ENCODE measurements around the gene FBXO45. TPM values are rescaled to one million over a fixed set of nuclear protein-coding genes. Genes with fewer than 3 reads are reported as not detected.

Gene FBXO45
- total and polyA plus RNA-seq, 9 of the 15 experiments (the other 6 are each of a cell fraction or from before 2014, with no cell fraction given) = 15.2 to 52.8 (median 37.0) TPM

DNA sequence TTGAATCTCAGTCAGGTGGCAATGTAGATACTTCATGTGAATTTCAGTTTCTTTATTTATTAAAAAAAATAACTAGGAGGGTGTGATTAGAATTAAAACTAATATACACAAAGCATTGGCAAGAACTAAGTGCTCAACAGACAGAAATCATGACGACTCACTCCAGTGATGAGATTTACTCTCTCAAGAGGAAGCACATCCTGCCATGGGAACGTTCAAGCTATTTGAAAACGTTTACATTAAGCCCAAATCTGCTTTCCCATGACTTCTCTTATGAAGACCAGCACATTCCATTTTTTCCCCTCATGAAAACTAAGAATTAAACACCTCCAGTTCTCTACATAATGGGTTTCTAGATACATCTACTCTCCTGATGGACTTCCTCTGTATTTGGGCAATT, 8.6 kb upstream of the FBXO45 start:
- Histone ChIP-seq H3K4me2 (ENCODE audit: insufficient read depth, low read length) (no peak overlapping the region), H3K9ac (ENCODE audit: insufficient read depth in 1 of 2, low read depth in 2 of 2, low read length in 2 of 2) (no peak overlapping the region), H3K79me2 (ENCODE audit: control insufficient read depth, insufficient read depth, low read length) (peaks cover 10% of the 10 kb centered on the region; the same call in 2 of the 3 replicates), H3K9me1 (ENCODE audit: control insufficient read depth, insufficient read depth, low read length) (no peaks in the 10 kb centered on the region), H3K4me3 (no peak overlapping the region), H2AFZ (ENCODE audit: low read depth, low read length) (no peak overlapping the region), H3K36me3 (ENCODE audit: control insufficient read depth, insufficient read depth, low read length) (peaks cover 24% of the 10 kb centered on the region), H3K27me3 (ENCODE audit: control insufficient read depth in 2 of 2, insufficient read depth in 2 of 2, low read length in 2 of 2) (no peaks in the 10 kb centered on the region), H3K9me3 (replicated peaks; ENCODE audit: control insufficient read depth, insufficient read depth, low read depth, low read length) (no peaks in the 10 kb centered on the region), H3K27ac (ENCODE audit: extremely low read depth, low read depth, low read length) (no peak overlapping the region), H3K4me1 (replicated peaks in 1 of 2; ENCODE audit: control insufficient read depth in 2 of 2, insufficient read depth in 2 of 2, low read length in 2 of 2) (peaks cover 4 to 12% of the 10 kb centered on the region in 2 experiments; a peak in 4 of 5 replicates), H4K20me1 (replicated peaks; ENCODE audit: control insufficient read depth, insufficient read depth, low read length) (no peaks in the 10 kb centered on the region)
- TF ChIP-seq ERF (CRISPR knock-in tag; IDR thresholded peaks at IDR 0.05) (no peak), ZNF76 (CRISPR knock-in tag; IDR thresholded peaks at IDR 0.05; ENCODE audit: borderline replicate concordance) (no peak), CREBBP (IDR thresholded peaks at IDR 0.05; ENCODE audit: low read depth, low read length) (no peak), PTBP1 (IDR thresholded peaks at IDR 0.05; ENCODE audit: low read depth, low read length) (no peak), POLR3A (IDR thresholded peaks at IDR 0.05; ENCODE audit: borderline replicate concordance, extremely low read depth, insufficient read depth, insufficient read length) (no peak)
- TF ChIP-seq, protein P1, sequence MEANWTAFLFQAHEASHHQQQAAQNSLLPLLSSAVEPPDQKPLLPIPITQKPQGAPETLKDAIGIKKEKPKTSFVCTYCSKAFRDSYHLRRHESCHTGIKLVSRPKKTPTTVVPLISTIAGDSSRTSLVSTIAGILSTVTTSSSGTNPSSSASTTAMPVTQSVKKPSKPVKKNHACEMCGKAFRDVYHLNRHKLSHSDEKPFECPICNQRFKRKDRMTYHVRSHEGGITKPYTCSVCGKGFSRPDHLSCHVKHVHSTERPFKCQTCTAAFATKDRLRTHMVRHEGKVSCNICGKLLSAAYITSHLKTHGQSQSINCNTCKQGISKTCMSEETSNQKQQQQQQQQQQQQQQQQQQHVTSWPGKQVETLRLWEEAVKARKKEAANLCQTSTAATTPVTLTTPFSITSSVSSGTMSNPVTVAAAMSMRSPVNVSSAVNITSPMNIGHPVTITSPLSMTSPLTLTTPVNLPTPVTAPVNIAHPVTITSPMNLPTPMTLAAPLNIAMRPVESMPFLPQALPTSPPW (CRISPR knock-in tag; IDR thresholded peaks at IDR 0.05) = no peak
- no peak for FAIRE-seq
- WGBS (ENCODE audit: insufficient coverage, low coverage, missing lambda C conversion rate) = 22% methylated on average over 3 of the region's 3 CpGs
- ATAC-seq = no peak
- no TSS peak for BruUV-seq (replicated peaks)
- CTCF ChIA-PET (ENCODE audit: low intra/inter-chr PET ratio) = no interaction called here
- in situ Hi-C loops (cut with MboI) (no loop called here), intact Hi-C loops (cut with micrococcal nuclease) (no loop called here)
- POLR2A ChIA-PET = interaction anchor here (0.6 kb wide), 1 partner anchor 9 kb away, joined by 3 read pairs; the partner anchor contains the start of genes FBXO45 and WDR53
- no peak for DNase-seq (ENCODE audit: extremely low read depth in 1 of 4, low spot score in 3 of 4)
